ENCODE data around the gene RAD51AP2.
"Not testable (repeated sequence)": the region's sequence is repeated elsewhere in the genome, so short reads cannot be mapped to it uniquely, and the experiment has no call there.

RAD51AP2 gene

GRCh38 chr2:17495590-17495989 lies 22.6 kb downstream of the RAD51AP2 start:
- no peaks in the 10 kb centered on the region for H3K79me2 ChIP-seq (ENCODE audit: low read length)
- no peak overlapping the region for H3K4me3 ChIP-seq (ENCODE audit: low read length)
- no peaks in the 10 kb centered on the region for H3K36me3 ChIP-seq (replicated peaks; ENCODE audit: insufficient read depth, low read length)
- H3K9me2 ChIP-seq (replicated peaks; ENCODE audit: insufficient read depth, low read length): no peaks in the 10 kb centered on the region
- H3K27me3 ChIP-seq (replicated peaks; ENCODE audit: insufficient read depth, low read length): no peaks in the 10 kb centered on the region
- no peak overlapping the region for H3K9ac ChIP-seq (ENCODE audit: low read length)
- no peaks in the 10 kb centered on the region for H3K4me1 ChIP-seq (ENCODE audit: low read length)
- no peak overlapping the region for H2AFZ ChIP-seq (ENCODE audit: low read length)
- TF ChIP-seq EZH2 (optimal IDR thresholded peaks at IDR 0.05; ENCODE audit: low read depth, low read length): no peak
- TF ChIP-seq, protein P1, sequence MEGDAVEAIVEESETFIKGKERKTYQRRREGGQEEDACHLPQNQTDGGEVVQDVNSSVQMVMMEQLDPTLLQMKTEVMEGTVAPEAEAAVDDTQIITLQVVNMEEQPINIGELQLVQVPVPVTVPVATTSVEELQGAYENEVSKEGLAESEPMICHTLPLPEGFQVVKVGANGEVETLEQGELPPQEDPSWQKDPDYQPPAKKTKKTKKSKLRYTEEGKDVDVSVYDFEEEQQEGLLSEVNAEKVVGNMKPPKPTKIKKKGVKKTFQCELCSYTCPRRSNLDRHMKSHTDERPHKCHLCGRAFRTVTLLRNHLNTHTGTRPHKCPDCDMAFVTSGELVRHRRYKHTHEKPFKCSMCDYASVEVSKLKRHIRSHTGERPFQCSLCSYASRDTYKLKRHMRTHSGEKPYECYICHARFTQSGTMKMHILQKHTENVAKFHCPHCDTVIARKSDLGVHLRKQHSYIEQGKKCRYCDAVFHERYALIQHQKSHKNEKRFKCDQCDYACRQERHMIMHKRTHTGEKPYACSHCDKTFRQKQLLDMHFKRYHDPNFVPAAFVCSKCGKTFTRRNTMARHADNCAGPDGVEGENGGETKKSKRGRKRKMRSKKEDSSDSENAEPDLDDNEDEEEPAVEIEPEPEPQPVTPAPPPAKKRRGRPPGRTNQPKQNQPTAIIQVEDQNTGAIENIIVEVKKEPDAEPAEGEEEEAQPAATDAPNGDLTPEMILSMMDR (IDR thresholded peaks at IDR 0.05; ENCODE audit: low read length): no peak
- TF ChIP-seq EZH2phosphoT487 (IDR thresholded peaks at IDR 0.05; ENCODE audit: low read length): no peak
- no peak overlapping the region for H3K4me2 ChIP-seq (ENCODE audit: low read depth, low read length)
- no peaks in the 10 kb centered on the region for H3K9me3 ChIP-seq (replicated peaks; ENCODE audit: insufficient read depth, low read length)
- no peak overlapping the region for H3K27ac ChIP-seq (ENCODE audit: low read length)
- H3F3A ChIP-seq (ENCODE audit: insufficient read depth, low read length): no peaks in the 10 kb centered on the region
- DNase-seq: no peak
- H4K20me1 ChIP-seq (ENCODE audit: insufficient read depth, low read length): no peaks in the 10 kb centered on the region

- H4K20me1 ChIP-seq (ENCODE audit: insufficient read depth, low read length); H3K9ac ChIP-seq (ENCODE audit: low read length); H3K4me3 ChIP-seq (ENCODE audit: low read length); H2AFZ ChIP-seq (ENCODE audit: low read length); H3K9me3 ChIP-seq (replicated peaks; ENCODE audit: insufficient read depth, low read length); H3K79me2 ChIP-seq (ENCODE audit: low read length); H3K9me2 ChIP-seq (replicated peaks; ENCODE audit: insufficient read depth, low read length); H3K4me2 ChIP-seq (ENCODE audit: low read depth, low read length); H3F3A ChIP-seq (ENCODE audit: insufficient read depth, low read length); H3K27ac ChIP-seq (ENCODE audit: low read length); H3K4me1 ChIP-seq (ENCODE audit: low read length); DNase-seq; H3K27me3 ChIP-seq (replicated peaks; ENCODE audit: insufficient read depth, low read length); H3K36me3 ChIP-seq (replicated peaks; ENCODE audit: insufficient read depth, low read length): not testable (repeated sequence)
Measured at GRCh38 chr2:17490165-17490564, 28.1 kb downstream of the RAD51AP2 start.

DNA sequence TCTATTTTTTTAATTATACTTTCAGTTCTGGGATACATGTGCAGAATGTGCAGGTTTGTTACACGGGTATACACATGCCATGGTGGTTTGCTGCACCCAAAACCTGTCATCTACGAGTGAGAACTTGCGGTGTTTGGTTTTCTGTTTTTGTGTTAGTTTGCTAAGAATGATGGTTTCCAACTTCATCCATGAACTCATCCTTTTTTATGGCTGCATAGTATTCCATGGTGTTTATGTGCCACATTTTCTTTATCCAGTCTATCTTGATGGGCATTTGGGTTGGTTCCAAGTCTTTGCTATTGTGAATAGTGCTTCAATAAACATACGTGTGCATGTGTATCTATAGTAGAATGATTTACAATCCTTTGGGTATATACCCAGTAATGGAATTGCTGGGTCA lies 29.6 kb downstream of the RAD51AP2 start:
- not testable (repeated sequence) for H3K9me3 ChIP-seq (replicated peaks; ENCODE audit: insufficient read depth, low read length); H3F3A ChIP-seq (ENCODE audit: insufficient read depth, low read length); H3K4me2 ChIP-seq (ENCODE audit: low read depth, low read length); H3K27me3 ChIP-seq (replicated peaks; ENCODE audit: insufficient read depth, low read length); H3K36me3 ChIP-seq (replicated peaks; ENCODE audit: insufficient read depth, low read length); H3K9ac ChIP-seq (ENCODE audit: low read length); H3K4me3 ChIP-seq (ENCODE audit: low read length); H2AFZ ChIP-seq (ENCODE audit: low read length); H4K20me1 ChIP-seq (ENCODE audit: insufficient read depth, low read length); H3K27ac ChIP-seq (ENCODE audit: low read length); DNase-seq; H3K9me2 ChIP-seq (replicated peaks; ENCODE audit: insufficient read depth, low read length); H3K4me1 ChIP-seq (ENCODE audit: low read length); H3K79me2 ChIP-seq (ENCODE audit: low read length)

DNA sequence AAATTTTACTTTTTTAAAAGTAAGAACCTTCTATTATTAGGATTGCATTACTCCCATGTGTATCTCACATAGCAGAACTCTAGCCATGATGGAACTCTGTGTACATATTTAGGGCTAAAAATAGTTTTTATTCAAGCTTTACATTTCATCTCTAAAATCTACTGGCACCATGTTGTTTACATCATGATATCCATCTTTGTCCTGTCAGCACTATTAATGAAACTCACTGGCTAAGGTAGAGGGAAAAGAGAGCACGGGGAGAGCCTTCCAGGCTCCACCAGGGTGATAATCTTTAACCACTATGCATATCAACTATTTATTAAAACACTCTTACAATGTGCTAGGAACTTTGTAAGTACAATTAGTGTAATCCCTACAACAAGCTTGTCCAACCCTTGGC lies 34.7 kb downstream of the RAD51AP2 start:
- no peak for DNase-seq
- Histone ChIP-seq H3K4me1 (ENCODE audit: low read length) (no peaks in the 10 kb centered on the region), H3F3A (ENCODE audit: insufficient read depth, low read length) (no peaks in the 10 kb centered on the region), H3K9ac (ENCODE audit: low read length) (no peak overlapping the region), H4K20me1 (ENCODE audit: insufficient read depth, low read length) (no peaks in the 10 kb centered on the region), H3K9me2 (replicated peaks; ENCODE audit: insufficient read depth, low read length) (no peaks in the 10 kb centered on the region), H3K4me2 (ENCODE audit: low read depth, low read length) (no peak overlapping the region), H3K36me3 (replicated peaks; ENCODE audit: insufficient read depth, low read length) (no peaks in the 10 kb centered on the region), H3K4me3 (ENCODE audit: low read length) (no peak overlapping the region), H3K27ac (ENCODE audit: low read length) (no peak overlapping the region), H2AFZ (ENCODE audit: low read length) (no peak overlapping the region), H3K9me3 (replicated peaks; ENCODE audit: insufficient read depth, low read length) (no peaks in the 10 kb centered on the region), H3K79me2 (ENCODE audit: low read length) (no peaks in the 10 kb centered on the region), H3K27me3 (replicated peaks; ENCODE audit: insufficient read depth, low read length) (no peaks in the 10 kb centered on the region)
- no peak for TF ChIP-seq EZH2 (optimal IDR thresholded peaks at IDR 0.05; ENCODE audit: low read depth, low read length)
- no peak for TF ChIP-seq EZH2phosphoT487 (IDR thresholded peaks at IDR 0.05; ENCODE audit: low read length)
- TF ChIP-seq, protein P1 (IDR thresholded peaks at IDR 0.05; ENCODE audit: low read length): no peak

All from MM.1S (cell line).